Parathyroid adenoma (tissue), 2 donors: ENCODE results near the gene HAL.

Experiments used
- H2AFZ ChIP-seq: fragments of 300-600 bp; sonication (generic); one replicate; pipeline ENCODE4 v1.7.0; 2017; ENCODE audit warnings: antibody characterized with exemption, mild to moderate bottlenecking
- H3K27ac ChIP-seq: fragments of 300-600 bp; sonication (generic); one replicate; pipeline ENCODE4 v1.7.0; 2017
- H3K27me3 ChIP-seq: fragments of 300-600 bp; sonication (generic); one replicate; pipeline ENCODE4 v1.7.0; 2017; ENCODE audit warnings: low read length; ENCODE audit not compliant: control insufficient read depth, insufficient read depth
- H3K36me3 ChIP-seq: fragments of 300-600 bp; sonication (generic); one replicate; pipeline ENCODE4 v1.7.0; 2017; ENCODE audit warnings: low read length; ENCODE audit not compliant: control insufficient read depth, insufficient read depth
- H3K4me1 ChIP-seq: fragments of 300-600 bp; sonication (generic); one replicate; pipeline ENCODE4 v1.7.0; 2017; ENCODE audit warnings: control low read depth
- H3K4me2 ChIP-seq: fragments of 300-600 bp; sonication (generic); one replicate; pipeline ENCODE4 v1.7.0; 2017; ENCODE audit warnings: low read length
- H3K4me3 ChIP-seq: fragments of 300-600 bp; sonication (generic); one replicate; pipeline ENCODE4 v1.7.0; 2017; ENCODE audit warnings: low read depth, low read length
- H3K79me2 ChIP-seq: fragments of 300-600 bp; sonication (generic); one replicate; pipeline ENCODE4 v1.7.0; 2017; ENCODE audit warnings: control low read depth
- H3K9ac ChIP-seq: fragments of 300-600 bp; sonication (generic); one replicate; pipeline ENCODE4 v1.7.0; 2017; ENCODE audit warnings: mild to moderate bottlenecking
- H3K9me3 ChIP-seq: fragments of 300-600 bp; sonication (generic); one replicate; pipeline ENCODE4 v1.7.0; 2017; ENCODE audit warnings: low read length; ENCODE audit not compliant: control insufficient read depth
- CTCF ChIP-seq: fragments of 300-600 bp; sonication (generic); IDR thresholded peaks from one replicate; pipeline ENCODE4 v1.7.0; 2017; ENCODE audit warnings: antibody characterized with exemption, mild to moderate bottlenecking
- donor health status: primary hyperparathyroidism.

HAL gene

GRCh38 chr12:96041181-96041580 is 45.0 kb upstream of the HAL start:
- Histone ChIP-seq H2AFZ (no peak overlapping the region), H3K9me3 (no peaks in the 10 kb centered on the region), H3K27ac (no peak overlapping the region), H3K79me2 (no peaks in the 10 kb centered on the region), H3K36me3 (no peaks in the 10 kb centered on the region), H3K27me3 (no peaks in the 10 kb centered on the region), H3K4me2 (no peak overlapping the region), H3K9ac (no peak overlapping the region), H3K4me3 (no peak overlapping the region), H3K4me1 (peaks cover 16% of the 10 kb centered on the region)
- no peak for TF ChIP-seq CTCF

GRCh38 chr12:96040305-96041133 is 44.4 kb upstream of the HAL start:
- Histone ChIP-seq H3K4me3 (no peak overlapping the region), H3K9ac (no peak overlapping the region), H3K36me3 (no peaks in the 10 kb centered on the region), H3K79me2 (no peaks in the 10 kb centered on the region), H3K9me3 (no peaks in the 10 kb centered on the region), H2AFZ (peak overlapping the region; percentile 23), H3K4me2 (peak overlapping the region; percentile 37), H3K4me1 (peaks cover 16% of the 10 kb centered on the region), H3K27ac (peak overlapping the region; percentile 46), H3K27me3 (no peaks in the 10 kb centered on the region)
- no peak for TF ChIP-seq CTCF

GRCh38 chr12:96039516-96039915 is 43.4 kb upstream of the HAL start:
- no peak for TF ChIP-seq CTCF
- Histone ChIP-seq H2AFZ (peak overlapping the region; percentile 13), H3K79me2 (no peaks in the 10 kb centered on the region), H3K4me3 (no peak overlapping the region), H3K4me1 (peaks cover 16% of the 10 kb centered on the region), H3K4me2 (no peak overlapping the region), H3K27ac (peak overlapping the region; percentile 46), H3K36me3 (no peaks in the 10 kb centered on the region), H3K9ac (no peak overlapping the region), H3K27me3 (no peaks in the 10 kb centered on the region), H3K9me3 (no peaks in the 10 kb centered on the region)

GRCh38 chr12:96036765-96037455 is 40.8 kb upstream of the HAL start:
- no peaks in the 10 kb centered on the region for H3K36me3 ChIP-seq
- H3K9ac ChIP-seq, result no peak overlapping the region
- H3K9me3 ChIP-seq, result no peaks in the 10 kb centered on the region
- no peak for TF ChIP-seq CTCF
- no peak overlapping the region for H2AFZ ChIP-seq
- no peak overlapping the region for H3K4me2 ChIP-seq
- H3K4me3 ChIP-seq, result no peak overlapping the region
- H3K27me3 ChIP-seq, result no peaks in the 10 kb centered on the region
- peaks cover 23% of the 10 kb centered on the region for H3K4me1 ChIP-seq
- H3K27ac ChIP-seq, result no peak overlapping the region
- peaks cover 4% of the 10 kb centered on the region for H3K79me2 ChIP-seq
